ENCODE data around the gene MAG.

- TF ChIP-seq CTCF (IDR thresholded peaks at IDR 0.05) (no peak), POLR2A (IDR thresholded peaks at IDR 0.05) (no peak), POLR2AphosphoS5 (IDR thresholded peaks at IDR 0.05) (no peak), EP300 (IDR thresholded peaks at IDR 0.05; ENCODE audit: low read depth) (no peak)
These were observed 13.2 kb upstream of the MAG start for GRCh38 chr19:35278578-35279284.

Measured in transverse colon (tissue), 4 donors.